ENCODE data around the gene ICOS. TPM values are rescaled to one million over a fixed set of nuclear protein-coding genes. Genes with fewer than 3 reads are reported as not detected.

Gene ICOS
- total and polyA plus RNA-seq, 4 donors: 0.02 to 0.17 (median 0.09) TPM; not detected in 1

DNA sequence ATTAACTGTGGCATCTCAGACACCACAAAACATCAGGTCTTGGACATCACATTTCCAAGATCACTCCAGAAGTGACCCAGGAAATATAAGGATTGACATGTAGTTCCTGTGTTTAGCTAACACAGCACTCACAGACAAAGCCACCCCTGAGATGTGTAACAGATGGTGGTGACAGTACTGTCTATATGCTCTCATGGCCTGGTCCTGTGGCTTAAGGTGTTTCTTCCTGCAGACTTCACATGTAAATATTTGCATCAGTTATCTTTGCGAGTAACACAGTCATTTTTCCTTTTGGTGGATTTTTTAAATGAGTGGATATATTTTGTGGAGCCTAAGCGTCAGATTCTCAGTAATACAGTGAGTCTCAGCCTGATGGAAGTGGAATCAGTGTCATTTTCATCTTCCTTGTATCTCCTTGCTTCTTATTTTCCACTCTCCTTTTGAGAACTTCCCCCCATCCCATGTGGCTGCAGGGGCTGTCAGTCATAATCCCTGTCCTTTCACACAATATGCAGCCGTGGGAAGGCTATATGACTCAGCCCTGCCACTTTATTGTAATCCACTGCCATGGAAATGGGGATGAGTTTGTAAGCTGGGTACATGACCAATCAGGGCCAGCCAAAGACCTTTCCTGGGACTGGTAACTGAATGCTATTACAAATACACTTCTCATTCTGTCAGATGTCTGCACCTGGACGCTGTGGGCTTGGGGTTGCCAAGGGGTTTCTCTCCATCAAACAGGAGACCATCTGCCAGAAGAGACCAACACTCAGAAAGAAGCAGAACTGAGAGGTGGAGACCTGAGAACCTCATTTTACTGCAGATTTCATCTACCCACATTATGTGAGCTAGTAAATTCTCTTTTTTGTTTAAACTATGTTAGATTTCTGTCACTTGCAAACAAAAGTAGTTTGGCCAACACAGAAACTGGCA, 74.3 kb downstream of the ICOS start:
- Histone ChIP-seq H3K4me3 (ENCODE audit: low read depth in 1 of 3, low read length in 3 of 3) (no peak overlapping the region), H3K9me3 (ENCODE audit: control insufficient read depth in 4 of 4, low read length in 3 of 4) (no peaks in the 10 kb centered on the region), H3K27me3 (ENCODE audit: control insufficient read depth in 4 of 4, insufficient read depth in 4 of 4, low read length in 3 of 4) (no peaks in the 10 kb centered on the region), H3K4me1 (ENCODE audit: control insufficient read depth in 4 of 4, insufficient read depth in 4 of 4, low read length in 3 of 4) (no peaks in the 10 kb centered on the region), H3K36me3 (ENCODE audit: control insufficient read depth in 4 of 4, insufficient read depth in 3 of 4, low read depth in 1 of 4, low read length in 3 of 4) (no peaks in the 10 kb centered on the region), H3K9ac (ENCODE audit: low read depth in 1 of 2, low read length in 2 of 2) (no peak overlapping the region), H3K27ac (ENCODE audit: low read depth in 1 of 2, low read length in 2 of 2) (no peak overlapping the region)
- 78% methylated on average over 4 of the region's 4 CpGs for WGBS
- no peak for TF ChIP-seq JUND (IDR thresholded peaks at IDR 0.05)
- TF ChIP-seq RAD21 (IDR thresholded peaks at IDR 0.05): no peak
- TF ChIP-seq NR2F2 (IDR thresholded peaks at IDR 0.05): no peak
- TF ChIP-seq, protein P1, sequence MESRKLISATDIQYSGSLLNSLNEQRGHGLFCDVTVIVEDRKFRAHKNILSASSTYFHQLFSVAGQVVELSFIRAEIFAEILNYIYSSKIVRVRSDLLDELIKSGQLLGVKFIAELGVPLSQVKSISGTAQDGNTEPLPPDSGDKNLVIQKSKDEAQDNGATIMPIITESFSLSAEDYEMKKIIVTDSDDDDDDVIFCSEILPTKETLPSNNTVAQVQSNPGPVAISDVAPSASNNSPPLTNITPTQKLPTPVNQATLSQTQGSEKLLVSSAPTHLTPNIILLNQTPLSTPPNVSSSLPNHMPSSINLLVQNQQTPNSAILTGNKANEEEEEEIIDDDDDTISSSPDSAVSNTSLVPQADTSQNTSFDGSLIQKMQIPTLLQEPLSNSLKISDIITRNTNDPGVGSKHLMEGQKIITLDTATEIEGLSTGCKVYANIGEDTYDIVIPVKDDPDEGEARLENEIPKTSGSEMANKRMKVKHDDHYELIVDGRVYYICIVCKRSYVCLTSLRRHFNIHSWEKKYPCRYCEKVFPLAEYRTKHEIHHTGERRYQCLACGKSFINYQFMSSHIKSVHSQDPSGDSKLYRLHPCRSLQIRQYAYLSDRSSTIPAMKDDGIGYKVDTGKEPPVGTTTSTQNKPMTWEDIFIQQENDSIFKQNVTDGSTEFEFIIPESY (IDR thresholded peaks at IDR 0.05): no peak
- TF ChIP-seq, protein P2, sequence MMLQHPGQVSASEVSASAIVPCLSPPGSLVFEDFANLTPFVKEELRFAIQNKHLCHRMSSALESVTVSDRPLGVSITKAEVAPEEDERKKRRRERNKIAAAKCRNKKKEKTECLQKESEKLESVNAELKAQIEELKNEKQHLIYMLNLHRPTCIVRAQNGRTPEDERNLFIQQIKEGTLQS (IDR thresholded peaks at IDR 0.05): no peak
- TF ChIP-seq EGR1 (IDR thresholded peaks at IDR 0.05; ENCODE audit: low read depth in 2 of 2): no peak
- no peak for TF ChIP-seq HNF4G (IDR thresholded peaks at IDR 0.05)
- TF ChIP-seq YY1 (IDR thresholded peaks at IDR 0.05): no peak
- TF ChIP-seq, protein P3, sequence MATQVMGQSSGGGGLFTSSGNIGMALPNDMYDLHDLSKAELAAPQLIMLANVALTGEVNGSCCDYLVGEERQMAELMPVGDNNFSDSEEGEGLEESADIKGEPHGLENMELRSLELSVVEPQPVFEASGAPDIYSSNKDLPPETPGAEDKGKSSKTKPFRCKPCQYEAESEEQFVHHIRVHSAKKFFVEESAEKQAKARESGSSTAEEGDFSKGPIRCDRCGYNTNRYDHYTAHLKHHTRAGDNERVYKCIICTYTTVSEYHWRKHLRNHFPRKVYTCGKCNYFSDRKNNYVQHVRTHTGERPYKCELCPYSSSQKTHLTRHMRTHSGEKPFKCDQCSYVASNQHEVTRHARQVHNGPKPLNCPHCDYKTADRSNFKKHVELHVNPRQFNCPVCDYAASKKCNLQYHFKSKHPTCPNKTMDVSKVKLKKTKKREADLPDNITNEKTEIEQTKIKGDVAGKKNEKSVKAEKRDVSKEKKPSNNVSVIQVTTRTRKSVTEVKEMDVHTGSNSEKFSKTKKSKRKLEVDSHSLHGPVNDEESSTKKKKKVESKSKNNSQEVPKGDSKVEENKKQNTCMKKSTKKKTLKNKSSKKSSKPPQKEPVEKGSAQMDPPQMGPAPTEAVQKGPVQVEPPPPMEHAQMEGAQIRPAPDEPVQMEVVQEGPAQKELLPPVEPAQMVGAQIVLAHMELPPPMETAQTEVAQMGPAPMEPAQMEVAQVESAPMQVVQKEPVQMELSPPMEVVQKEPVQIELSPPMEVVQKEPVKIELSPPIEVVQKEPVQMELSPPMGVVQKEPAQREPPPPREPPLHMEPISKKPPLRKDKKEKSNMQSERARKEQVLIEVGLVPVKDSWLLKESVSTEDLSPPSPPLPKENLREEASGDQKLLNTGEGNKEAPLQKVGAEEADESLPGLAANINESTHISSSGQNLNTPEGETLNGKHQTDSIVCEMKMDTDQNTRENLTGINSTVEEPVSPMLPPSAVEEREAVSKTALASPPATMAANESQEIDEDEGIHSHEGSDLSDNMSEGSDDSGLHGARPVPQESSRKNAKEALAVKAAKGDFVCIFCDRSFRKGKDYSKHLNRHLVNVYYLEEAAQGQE (IDR thresholded peaks at IDR 0.05): no peak
- TF ChIP-seq FOXA2 (IDR thresholded peaks at IDR 0.05): no peak
- TF ChIP-seq, protein P4, sequence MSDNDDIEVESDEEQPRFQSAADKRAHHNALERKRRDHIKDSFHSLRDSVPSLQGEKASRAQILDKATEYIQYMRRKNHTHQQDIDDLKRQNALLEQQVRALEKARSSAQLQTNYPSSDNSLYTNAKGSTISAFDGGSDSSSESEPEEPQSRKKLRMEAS (IDR thresholded peaks at IDR 0.05): no peak
- TF ChIP-seq HNF4A (conservative IDR thresholded peaks at IDR 0.05): no peak
- TF ChIP-seq, protein P5, sequence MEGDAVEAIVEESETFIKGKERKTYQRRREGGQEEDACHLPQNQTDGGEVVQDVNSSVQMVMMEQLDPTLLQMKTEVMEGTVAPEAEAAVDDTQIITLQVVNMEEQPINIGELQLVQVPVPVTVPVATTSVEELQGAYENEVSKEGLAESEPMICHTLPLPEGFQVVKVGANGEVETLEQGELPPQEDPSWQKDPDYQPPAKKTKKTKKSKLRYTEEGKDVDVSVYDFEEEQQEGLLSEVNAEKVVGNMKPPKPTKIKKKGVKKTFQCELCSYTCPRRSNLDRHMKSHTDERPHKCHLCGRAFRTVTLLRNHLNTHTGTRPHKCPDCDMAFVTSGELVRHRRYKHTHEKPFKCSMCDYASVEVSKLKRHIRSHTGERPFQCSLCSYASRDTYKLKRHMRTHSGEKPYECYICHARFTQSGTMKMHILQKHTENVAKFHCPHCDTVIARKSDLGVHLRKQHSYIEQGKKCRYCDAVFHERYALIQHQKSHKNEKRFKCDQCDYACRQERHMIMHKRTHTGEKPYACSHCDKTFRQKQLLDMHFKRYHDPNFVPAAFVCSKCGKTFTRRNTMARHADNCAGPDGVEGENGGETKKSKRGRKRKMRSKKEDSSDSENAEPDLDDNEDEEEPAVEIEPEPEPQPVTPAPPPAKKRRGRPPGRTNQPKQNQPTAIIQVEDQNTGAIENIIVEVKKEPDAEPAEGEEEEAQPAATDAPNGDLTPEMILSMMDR (IDR thresholded peaks at IDR 0.05; ENCODE audit: low read depth, low read length, missing input control): no peak
- no peak for TF ChIP-seq SP1 (IDR thresholded peaks at IDR 0.05)
- TF ChIP-seq TAF1 (conservative IDR thresholded peaks at IDR 0.05): no peak
- no peak for TF ChIP-seq RXRA (IDR thresholded peaks at IDR 0.05)
- DNase-seq (ENCODE audit: low spot score): no peak

Other genes starting within 250 kb of the ICOS start
- under 1 TPM; 0.50 to 0.93 TPM for gene CD28, start 230.1 kb upstream of the ICOS start, total RNA-seq
- gene CD28, start 230.1 kb upstream of the ICOS start, polyA plus RNA-seq: under 1 TPM; 0.08 to 0.17 TPM
- under 1 TPM in 1 of 2 donors, not detected in 1; 0.17 TPM for gene CTLA4, start 69.0 kb upstream of the ICOS start, total RNA-seq
- gene CTLA4, start 69.0 kb upstream of the ICOS start, polyA plus RNA-seq: not detected

Data from liver (tissue), 9 donors.